GM21576 (cell line): ENCODE data around the gene TMEM59.
"Not testable (repeated sequence)": the region's sequence is repeated elsewhere in the genome, so short reads cannot be mapped to it uniquely, and the experiment has no call there.

Source experiments
- ATAC-seq: cut with Tn5 transposase; IDR thresholded peaks from one replicate; pipeline ENCODE4 v1.9.1; 2021; ENCODE audit warnings: mild to moderate bottlenecking, moderate library complexity; ENCODE audit not compliant: unreplicated experiment

Gene TMEM59

GRCh38 chr1:54013393-54014008, 39.5 kb downstream of the TMEM59 start:
- ATAC-seq, result no peak

GRCh38 chr1:54012863-54013262, 40.1 kb downstream of the TMEM59 start:
- ATAC-seq, result no peak

- ATAC-seq, result no peak
Measured at GRCh38 chr1:54012008-54012325, 41.0 kb downstream of the TMEM59 start.

- ATAC-seq, result no peak
Measured at GRCh38 chr1:54011316-54012007, 41.5 kb downstream of the TMEM59 start.

GRCh38 chr1:54010415-54011117, 42.4 kb downstream of the TMEM59 start:
- no peak for ATAC-seq

- ATAC-seq, result no peak
Measured at GRCh38 chr1:54009406-54009805, 43.6 kb downstream of the TMEM59 start.

GRCh38 chr1:54008876-54009275, 44.1 kb downstream of the TMEM59 start:
- no peak for ATAC-seq

GRCh38 chr1:54007613-54008012, 45.4 kb downstream of the TMEM59 start:
- no peak for ATAC-seq

GRCh38 chr1:54006508-54006907, 46.5 kb downstream of the TMEM59 start:
- ATAC-seq, result no peak

- ATAC-seq, result no peak
Measured at GRCh38 chr1:54004481-54005049, 48.4 kb downstream of the TMEM59 start.

- not testable (repeated sequence) for ATAC-seq
Measured at GRCh38 chr1:54003750-54004480, 49.1 kb downstream of the TMEM59 start.

GRCh38 chr1:54003249-54003646, 49.8 kb downstream of the TMEM59 start:
- no peak for ATAC-seq

- no peak for ATAC-seq
Measured at GRCh38 chr1:54002544-54003248, 50.3 kb downstream of the TMEM59 start.

- ATAC-seq, result no peak
Measured at GRCh38 chr1:54001591-54001990, 51.4 kb downstream of the TMEM59 start.

- ATAC-seq, result no peak
Measured at GRCh38 chr1:53999920-54000319, 53.1 kb downstream of the TMEM59 start.

- no peak for ATAC-seq
Measured at GRCh38 chr1:53998223-53998622, 54.8 kb downstream of the TMEM59 start.

- no peak for ATAC-seq
Measured at GRCh38 chr1:53995683-53996082, 57.3 kb downstream of the TMEM59 start.

GRCh38 chr1:53994516-53994915, 58.5 kb downstream of the TMEM59 start:
- not testable (repeated sequence) for ATAC-seq

- ATAC-seq, result no peak
Measured at GRCh38 chr1:53992085-53992874, 60.7 kb downstream of the TMEM59 start.

- no peak for ATAC-seq
Measured at GRCh38 chr1:53987880-53988279, 65.1 kb downstream of the TMEM59 start.
